Measurements from ENCODE around the gene UGT1A1.
"Not testable (repeated sequence)": the region's sequence is repeated elsewhere in the genome, so short reads cannot be mapped to it uniquely, and the experiment has no call there.

The UGT1A1 gene

GRCh38 chr2:233760043-233760442, at the start of gene UGT1A1:
UGT1A1 (plus strand) TSS chr2:233760270; CDS start chr2:233760288, 18 bp downstream.
- no peak for DNase-seq

GRCh38 chr2:233711312-233712008, 48.6 kb upstream of the UGT1A1 start:
- peak; percentile 52 to 53 for DNase-seq

GRCh38 chr2:233712611-233713261, 47.3 kb upstream of the UGT1A1 start, which contains the start of gene UGT1A5:
UGT1A5 (plus strand) TSS chr2:233712907; CDS start chr2:233712992, 85 bp downstream.
- no peak for DNase-seq

GRCh38 chr2:233713262-233713615, 46.8 kb upstream of the UGT1A1 start:
- DNase-seq: no peak

- no peak for DNase-seq
These were observed 45.9 kb upstream of the UGT1A1 start for GRCh38 chr2:233714121-233714520.

- no peak for DNase-seq
These were observed 41.5 kb upstream of the UGT1A1 start, which contains the start of gene UGT1A4 for GRCh38 chr2:233718552-233718951. UGT1A4 (plus strand) TSS chr2:233718736; CDS start chr2:233718821, 85 bp downstream.

- DNase-seq: no peak
These were observed 31.3 kb upstream of the UGT1A1 start, which contains the start of gene UGT1A3 for GRCh38 chr2:233728723-233729301. UGT1A3 (plus strand) TSS chr2:233729042; CDS start chr2:233729127, 85 bp downstream.

- DNase-seq: not testable (repeated sequence)
These were observed 23.0 kb upstream of the UGT1A1 start for GRCh38 chr2:233736868-233737653.

GRCh38 chr2:233740870-233741269, 19.2 kb upstream of the UGT1A1 start:
- no peak for DNase-seq

GRCh38 chr2:233743464-233744259, 16.4 kb upstream of the UGT1A1 start:
- DNase-seq: no peak

- DNase-seq: no peak
These were observed 14.9 kb upstream of the UGT1A1 start for GRCh38 chr2:233745073-233745755.

GRCh38 chr2:233745838-233746237, 14.2 kb upstream of the UGT1A1 start:
- not testable (repeated sequence) for DNase-seq

- no peak for DNase-seq
These were observed 13.4 kb upstream of the UGT1A1 start for GRCh38 chr2:233746475-233747282.

- no peak for DNase-seq
These were observed 12.9 kb upstream of the UGT1A1 start for GRCh38 chr2:233747283-233747544.

GRCh38 chr2:233750689-233751088, 9.4 kb upstream of the UGT1A1 start:
- DNase-seq: not testable (repeated sequence)

- DNase-seq: not testable (repeated sequence)
These were observed 8.7 kb upstream of the UGT1A1 start for GRCh38 chr2:233751212-233752009.

GRCh38 chr2:233754872-233755611, 5.0 kb upstream of the UGT1A1 start:
- no peak for DNase-seq

GRCh38 chr2:233756429-233757081, 3.5 kb upstream of the UGT1A1 start:
- DNase-seq: no peak

- no peak for DNase-seq
These were observed 1.9 kb upstream of the UGT1A1 start for GRCh38 chr2:233758141-233758540.
